ENCODE data around the gene ISCA2. TPM values are rescaled to one million over a fixed set of nuclear protein-coding genes. Genes with fewer than 3 reads are reported as not detected.

The ISCA2 gene
- polyA plus RNA-seq, 1 donor (not counting 4 experiments of a cell fraction or from before 2014, with no cell fraction given) = 33.0 TPM

DNA sequence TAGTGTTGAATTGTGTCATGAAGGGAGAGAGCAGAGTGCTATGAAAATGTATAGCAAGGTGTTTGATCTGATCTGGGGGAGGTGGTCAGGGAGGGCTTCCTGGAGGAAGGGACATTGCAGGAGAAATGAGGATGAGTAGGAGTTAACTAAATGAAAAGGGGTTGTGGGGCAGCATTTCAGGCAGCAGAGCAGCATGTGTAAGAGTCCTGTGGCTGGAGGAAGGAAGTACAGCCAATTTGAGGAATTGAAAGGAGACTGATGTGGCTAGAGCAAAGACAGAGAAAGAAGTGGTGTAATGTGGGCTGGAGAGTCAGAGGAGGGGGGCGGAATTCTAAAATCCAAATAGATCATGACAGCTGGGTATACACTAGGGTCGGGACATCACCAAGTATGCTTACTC is 21.0 kb upstream of the ISCA2 start:
- TF ChIP-seq EZH2 (IDR thresholded peaks at IDR 0.05; ENCODE audit: low read length) = no peak
- TF ChIP-seq, protein P1, sequence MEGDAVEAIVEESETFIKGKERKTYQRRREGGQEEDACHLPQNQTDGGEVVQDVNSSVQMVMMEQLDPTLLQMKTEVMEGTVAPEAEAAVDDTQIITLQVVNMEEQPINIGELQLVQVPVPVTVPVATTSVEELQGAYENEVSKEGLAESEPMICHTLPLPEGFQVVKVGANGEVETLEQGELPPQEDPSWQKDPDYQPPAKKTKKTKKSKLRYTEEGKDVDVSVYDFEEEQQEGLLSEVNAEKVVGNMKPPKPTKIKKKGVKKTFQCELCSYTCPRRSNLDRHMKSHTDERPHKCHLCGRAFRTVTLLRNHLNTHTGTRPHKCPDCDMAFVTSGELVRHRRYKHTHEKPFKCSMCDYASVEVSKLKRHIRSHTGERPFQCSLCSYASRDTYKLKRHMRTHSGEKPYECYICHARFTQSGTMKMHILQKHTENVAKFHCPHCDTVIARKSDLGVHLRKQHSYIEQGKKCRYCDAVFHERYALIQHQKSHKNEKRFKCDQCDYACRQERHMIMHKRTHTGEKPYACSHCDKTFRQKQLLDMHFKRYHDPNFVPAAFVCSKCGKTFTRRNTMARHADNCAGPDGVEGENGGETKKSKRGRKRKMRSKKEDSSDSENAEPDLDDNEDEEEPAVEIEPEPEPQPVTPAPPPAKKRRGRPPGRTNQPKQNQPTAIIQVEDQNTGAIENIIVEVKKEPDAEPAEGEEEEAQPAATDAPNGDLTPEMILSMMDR (optimal IDR thresholded peaks at IDR 0.05 in 1 of 3, IDR thresholded peaks at IDR 0.05 in 1 of 3, conservative IDR thresholded peaks at IDR 0.05 in 1 of 3; ENCODE audit: extremely low read depth in 1 of 3, insufficient read depth in 2 of 3, low read length in 3 of 3) = no peak
- no peaks in the 10 kb centered on the region for H3K9me3 ChIP-seq (ENCODE audit: control insufficient read depth, low read depth, low read length)
- peaks cover 4% of the 10 kb centered on the region for H3K4me1 ChIP-seq (ENCODE audit: control insufficient read depth, extremely low read depth, insufficient read depth, low read length)
- H3K27me3 ChIP-seq (ENCODE audit: control insufficient read depth, extremely low read depth, insufficient read depth, low read length) = no peaks in the 10 kb centered on the region
- DNase-seq (ENCODE audit: low read depth, low spot score) (no peak), FAIRE-seq (no peak)
- H3K79me2 ChIP-seq (ENCODE audit: control insufficient read depth, insufficient read depth, low read length) = no peaks in the 10 kb centered on the region
- H3K4me2 ChIP-seq (ENCODE audit: control insufficient read depth, extremely low read depth, insufficient read depth, low read depth, low read length) = no peak overlapping the region
- H3K9ac ChIP-seq (ENCODE audit: control insufficient read depth, extremely low read depth, insufficient read depth, low read length) = no peak overlapping the region
- no peak overlapping the region for H3K27ac ChIP-seq (ENCODE audit: control insufficient read depth, insufficient read depth, low read length)
- no peaks in the 10 kb centered on the region for H3K9me1 ChIP-seq (ENCODE audit: control insufficient read depth, extremely low read depth, insufficient read depth, low read length)
- no peak overlapping the region for H2AFZ ChIP-seq (ENCODE audit: control insufficient read depth, low read length)
- no peak overlapping the region for H3K4me3 ChIP-seq (ENCODE audit: control insufficient read depth in 2 of 3, extremely low read depth in 1 of 3, insufficient read depth in 2 of 3, low read depth in 1 of 3, low read length in 3 of 3)
- H4K20me1 ChIP-seq (ENCODE audit: control insufficient read depth, extremely low read depth, insufficient read depth, low read length) = no peaks in the 10 kb centered on the region
- dilution Hi-C loops (cut with MboI; ENCODE audit: extremely low pct_ligation_motif_present, low sequenced_read_pairs) = no loop called here
- H3K36me3 ChIP-seq (ENCODE audit: control insufficient read depth in 2 of 2, extremely low read depth in 1 of 2, insufficient read depth in 2 of 2, low read length in 2 of 2) = peaks cover 10 to 16% of the 10 kb centered on the region in 2 experiments

DNA sequence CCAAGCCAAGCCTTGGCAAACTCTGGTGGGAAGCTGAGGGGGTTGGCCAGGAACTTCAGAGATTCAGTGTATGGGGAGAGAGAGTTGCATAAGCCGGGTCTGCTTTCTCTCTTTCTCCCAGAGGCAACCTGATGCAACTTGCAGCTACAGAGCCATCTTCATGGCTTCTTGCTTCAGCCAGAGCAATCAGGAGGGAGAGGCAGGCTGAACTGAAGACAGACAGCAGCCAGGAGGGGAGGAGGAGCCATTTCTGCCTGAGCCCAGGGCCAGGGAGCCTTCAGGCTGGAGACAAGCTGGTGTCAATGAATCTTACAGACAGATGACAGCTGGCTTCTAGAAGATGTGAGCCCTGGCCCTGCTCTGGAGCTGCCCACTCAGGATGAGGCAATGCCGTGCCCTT is 19.2 kb upstream of the ISCA2 start:
- TF ChIP-seq, protein P1 (optimal IDR thresholded peaks at IDR 0.05 in 1 of 3, IDR thresholded peaks at IDR 0.05 in 1 of 3, conservative IDR thresholded peaks at IDR 0.05 in 1 of 3; ENCODE audit: extremely low read depth in 1 of 3, insufficient read depth in 2 of 3, low read length in 3 of 3) = no peak
- peaks cover 18% of the 10 kb centered on the region in 2 experiments for H3K36me3 ChIP-seq (ENCODE audit: control insufficient read depth in 2 of 2, extremely low read depth in 1 of 2, insufficient read depth in 2 of 2, low read length in 2 of 2)
- dilution Hi-C loops (cut with MboI; ENCODE audit: extremely low pct_ligation_motif_present, low sequenced_read_pairs) = no loop called here

More for the DNA sequence above, 19.2 kb upstream of the ISCA2 start:
- FAIRE-seq (no peak), DNase-seq (ENCODE audit: low read depth, low spot score) (no peak)
- no peak overlapping the region for H3K27ac ChIP-seq (ENCODE audit: control insufficient read depth, insufficient read depth, low read length)
- no peaks in the 10 kb centered on the region for H3K79me2 ChIP-seq (ENCODE audit: control insufficient read depth, insufficient read depth, low read length)
- no peaks in the 10 kb centered on the region for H3K9me1 ChIP-seq (ENCODE audit: control insufficient read depth, extremely low read depth, insufficient read depth, low read length)
- H3K9me3 ChIP-seq (ENCODE audit: control insufficient read depth, low read depth, low read length) = no peaks in the 10 kb centered on the region
- H3K4me2 ChIP-seq (ENCODE audit: control insufficient read depth, extremely low read depth, insufficient read depth, low read depth, low read length) = no peak overlapping the region
- H2AFZ ChIP-seq (ENCODE audit: control insufficient read depth, low read length) = no peak overlapping the region
- H3K4me3 ChIP-seq (ENCODE audit: control insufficient read depth in 2 of 3, extremely low read depth in 1 of 3, insufficient read depth in 2 of 3, low read depth in 1 of 3, low read length in 3 of 3) = no peak overlapping the region
- peaks cover 4% of the 10 kb centered on the region for H3K4me1 ChIP-seq (ENCODE audit: control insufficient read depth, extremely low read depth, insufficient read depth, low read length)
- H3K27me3 ChIP-seq (ENCODE audit: control insufficient read depth, extremely low read depth, insufficient read depth, low read length) = no peaks in the 10 kb centered on the region
- H3K9ac ChIP-seq (ENCODE audit: control insufficient read depth, extremely low read depth, insufficient read depth, low read length) = no peak overlapping the region
- no peaks in the 10 kb centered on the region for H4K20me1 ChIP-seq (ENCODE audit: control insufficient read depth, extremely low read depth, insufficient read depth, low read length)

Data from keratinocyte (primary cell).